Endometrium (tissue), 2 donors: Measurements from ENCODE around the gene GAPT.

Experiments used
- FAIRE-seq: peaks from 2 replicates; lab custom pipeline; 2012; peaks lifted over from hg19 to GRCh38; lab: Jason Lieb, UNC
- donor health status: control.
- donor health status: control.

Gene GAPT

DNA sequence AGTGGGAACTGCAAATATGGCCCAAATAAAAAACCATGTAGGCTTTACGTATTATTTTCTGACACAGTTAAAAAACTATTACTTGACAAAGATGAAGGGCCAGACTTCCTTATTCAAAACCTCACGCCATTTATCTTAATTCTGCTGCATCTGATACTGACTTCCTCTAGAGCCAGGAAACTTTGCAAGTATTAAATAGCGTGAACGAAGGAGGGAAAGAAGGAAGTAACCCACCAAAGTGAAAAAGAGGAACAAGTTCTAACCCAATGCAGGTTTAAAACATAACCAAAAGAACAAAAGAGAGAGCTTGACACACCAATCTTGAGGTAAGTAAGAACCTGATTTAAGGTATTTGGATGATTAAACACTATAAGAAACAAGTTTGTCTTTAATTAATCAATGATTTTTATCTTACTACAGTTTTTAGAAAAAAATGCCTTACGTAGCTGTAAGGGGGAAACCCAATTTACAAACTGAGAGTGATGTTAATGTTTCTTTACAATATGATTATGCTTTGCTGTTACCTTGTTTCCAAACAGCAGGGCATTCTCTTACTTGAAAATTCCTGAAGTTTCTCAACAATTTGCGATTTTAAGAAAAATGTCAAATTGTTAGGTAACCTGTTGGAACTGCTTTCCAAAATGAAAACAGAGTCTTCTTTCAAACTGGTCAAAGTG is at the start of gene GAPT:
Gene GAPT (plus strand): TSS at position 220 of the 677 bp plus-strand sequence. CDS start 3,102 bp downstream, outside the sequence.
- no peak for FAIRE-seq

DNA sequence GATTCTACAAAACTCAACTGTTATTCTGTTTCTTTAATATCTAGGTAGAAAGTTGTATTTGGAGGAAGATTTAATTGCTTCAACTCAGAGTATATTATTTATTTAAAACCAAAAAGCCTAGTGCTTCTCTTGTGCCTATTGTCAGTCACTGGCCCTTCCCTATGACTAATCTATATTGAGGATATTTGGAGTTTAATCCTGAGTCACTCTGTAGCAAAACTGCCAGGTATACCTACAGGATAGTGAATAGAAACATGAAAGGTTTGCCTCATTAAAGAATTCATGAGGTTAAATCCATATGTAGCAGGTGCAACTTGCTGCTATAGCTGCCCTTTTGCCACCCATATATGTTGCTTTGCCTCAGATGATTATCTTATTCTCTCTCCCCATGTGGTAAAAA is 46.4 kb upstream of the GAPT start:
- no peak for FAIRE-seq

DNA sequence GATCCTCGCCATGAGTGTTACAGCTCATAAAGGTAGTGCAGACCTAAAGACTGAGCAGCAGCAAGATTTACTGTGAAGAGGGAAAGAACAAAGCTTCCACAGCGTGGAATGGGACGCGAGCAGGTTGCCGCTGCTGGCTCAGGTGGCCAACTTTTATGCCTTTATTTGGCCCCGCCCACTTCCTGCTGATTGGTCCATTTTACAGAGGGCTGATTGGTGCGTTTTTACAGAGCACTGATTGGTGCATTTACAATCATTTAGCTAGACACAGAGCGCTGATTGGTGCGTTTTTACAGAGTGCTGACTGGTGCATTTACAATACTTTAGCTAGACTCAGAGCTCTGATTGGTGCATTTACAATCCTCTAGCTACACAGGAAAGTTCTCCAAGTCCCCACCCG is 45.2 kb upstream of the GAPT start:
- no peak for FAIRE-seq

DNA sequence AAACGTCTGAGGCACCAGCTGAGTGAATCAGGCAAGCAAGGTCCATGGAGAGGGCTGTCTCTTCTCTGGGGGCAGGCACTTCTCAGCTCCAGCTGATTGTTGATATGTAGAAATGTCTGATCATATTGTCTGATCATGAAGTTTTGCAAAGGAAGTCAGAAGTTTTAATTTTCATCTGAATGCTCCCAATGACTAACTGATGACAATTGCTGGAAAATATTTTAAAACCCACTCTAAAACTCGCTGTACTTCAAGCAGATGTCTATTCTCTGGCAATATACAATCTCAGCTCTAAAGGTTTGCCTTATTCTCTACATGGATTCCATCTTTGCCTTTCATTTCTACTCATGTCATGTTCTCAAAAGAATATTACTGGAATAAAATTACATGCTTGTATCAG is 44.0 kb upstream of the GAPT start:
- no peak for FAIRE-seq

DNA sequence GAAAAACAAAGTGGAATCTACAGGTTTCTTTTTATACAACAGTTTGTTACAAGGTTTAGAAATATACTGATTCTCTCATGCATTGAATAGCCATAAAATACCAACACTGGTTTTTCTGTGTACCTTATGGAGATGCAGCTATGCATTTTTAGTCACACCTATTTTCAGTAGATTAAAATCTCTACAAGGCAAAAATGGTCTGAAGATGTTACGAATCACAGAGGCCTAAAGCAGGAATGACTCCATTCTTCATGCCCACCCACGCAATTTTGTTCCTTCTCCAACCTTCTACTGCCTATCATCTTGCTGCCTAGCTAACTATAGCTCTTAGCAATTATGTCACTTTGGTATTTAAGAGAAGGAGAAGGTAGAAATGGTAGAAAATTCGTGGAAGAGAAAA is 41.2 kb upstream of the GAPT start:
- FAIRE-seq = no peak

DNA sequence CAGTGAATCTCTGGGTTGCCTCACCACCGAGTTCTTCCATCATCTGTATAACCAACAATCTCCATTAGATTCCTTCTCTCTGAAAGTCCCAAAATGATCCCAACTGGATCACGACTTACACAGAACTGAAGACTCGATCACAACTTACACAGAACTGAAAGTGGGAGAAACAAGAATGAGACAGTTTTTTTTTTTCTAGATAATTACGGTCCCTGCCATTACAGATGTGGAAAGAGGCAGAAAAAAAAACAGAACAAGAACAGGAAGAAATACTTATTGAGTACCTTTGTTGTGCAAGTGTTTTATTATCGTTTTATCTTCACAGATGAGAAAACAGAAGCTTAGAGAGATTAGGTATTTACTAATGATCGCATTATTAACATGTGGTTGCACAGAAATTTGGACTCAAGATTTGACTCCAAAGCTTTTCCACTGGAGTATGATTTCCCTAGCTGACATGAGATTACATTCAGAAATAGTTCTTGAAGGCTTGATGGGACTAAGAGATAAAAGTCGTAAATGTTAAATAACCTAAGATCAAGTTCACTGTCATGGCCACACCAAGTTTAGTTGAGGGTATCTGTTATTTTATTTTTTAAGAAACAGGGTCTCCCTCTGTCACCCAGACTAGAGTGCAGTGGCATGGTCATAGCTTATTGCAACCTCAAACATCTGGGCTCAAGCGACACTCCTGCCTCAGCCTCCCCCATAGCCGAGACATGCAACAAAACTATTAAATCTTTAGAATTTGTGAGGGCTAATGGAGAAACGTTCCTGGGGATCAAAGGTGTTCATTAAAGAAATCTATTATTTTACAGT is 40.2 kb upstream of the GAPT start:
- FAIRE-seq = no peak

DNA sequence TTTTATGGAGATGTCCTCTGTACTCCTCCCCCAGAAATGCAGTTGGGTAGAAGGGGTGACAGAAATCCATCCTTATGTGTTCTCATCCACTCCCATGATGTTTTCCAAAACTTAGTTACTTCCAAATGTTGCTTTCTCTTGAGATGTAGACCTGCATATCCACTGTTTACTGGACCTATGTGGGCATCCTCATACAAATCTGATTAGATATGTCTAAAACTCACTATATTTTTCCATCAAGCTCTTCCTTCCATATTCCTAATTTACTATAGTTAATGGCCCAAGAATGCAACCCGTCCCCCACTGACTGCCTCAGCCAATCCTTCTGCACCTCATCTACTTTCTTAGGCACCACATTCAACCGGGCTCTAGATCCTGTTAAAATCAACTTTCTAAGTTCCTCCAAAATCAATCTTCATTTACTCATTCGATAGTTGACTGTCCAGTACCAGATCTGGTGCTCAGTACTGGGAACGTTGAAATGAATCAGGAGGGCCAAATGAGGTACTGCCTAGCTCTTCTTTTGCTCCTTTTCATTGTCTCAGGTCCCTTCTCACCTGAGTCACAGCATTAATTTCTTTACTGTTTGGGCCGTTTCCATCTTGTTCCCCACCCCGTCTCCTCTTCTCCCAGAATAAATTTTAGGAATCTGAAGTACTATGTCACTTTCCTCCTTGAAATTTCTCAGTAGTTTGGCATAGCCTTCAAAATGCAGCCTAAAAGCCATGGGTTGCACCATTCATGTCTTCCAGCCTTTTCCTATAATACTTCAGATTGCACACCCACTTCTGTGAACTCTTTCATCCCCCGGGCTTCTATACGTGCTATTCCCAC is 39.3 kb upstream of the GAPT start:
- no peak for FAIRE-seq

DNA sequence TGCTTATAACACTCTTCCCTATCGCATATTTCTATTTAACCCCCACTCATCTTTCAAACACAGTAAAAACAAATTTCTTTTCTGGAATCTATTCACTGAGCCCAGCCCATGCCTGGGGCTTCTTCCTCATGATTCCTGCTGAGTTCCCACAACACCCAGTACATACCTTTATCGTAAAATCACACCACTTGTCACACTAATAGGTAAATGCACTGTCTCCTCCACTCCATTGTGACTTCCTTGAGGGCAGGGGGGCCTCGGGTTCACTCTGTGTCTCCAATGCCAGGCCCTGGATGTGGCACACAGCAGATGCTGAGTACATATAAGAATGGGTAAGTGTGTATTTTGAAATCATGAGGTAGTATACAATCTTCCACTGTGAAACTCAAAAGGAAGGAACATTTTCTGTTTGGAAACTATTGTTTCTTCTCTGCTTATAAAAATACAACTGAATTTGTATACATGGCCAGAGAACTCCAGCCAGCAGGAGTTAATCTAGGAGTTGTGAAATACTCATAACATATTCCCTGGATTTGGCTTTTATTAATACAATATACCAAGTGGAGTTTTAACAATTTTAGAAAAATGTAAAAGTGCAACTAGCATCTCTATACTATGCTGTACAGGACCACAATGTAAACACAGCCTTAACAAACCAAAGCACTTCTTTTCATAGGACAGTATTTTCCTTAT is 38.5 kb upstream of the GAPT start:
- FAIRE-seq = no peak

DNA sequence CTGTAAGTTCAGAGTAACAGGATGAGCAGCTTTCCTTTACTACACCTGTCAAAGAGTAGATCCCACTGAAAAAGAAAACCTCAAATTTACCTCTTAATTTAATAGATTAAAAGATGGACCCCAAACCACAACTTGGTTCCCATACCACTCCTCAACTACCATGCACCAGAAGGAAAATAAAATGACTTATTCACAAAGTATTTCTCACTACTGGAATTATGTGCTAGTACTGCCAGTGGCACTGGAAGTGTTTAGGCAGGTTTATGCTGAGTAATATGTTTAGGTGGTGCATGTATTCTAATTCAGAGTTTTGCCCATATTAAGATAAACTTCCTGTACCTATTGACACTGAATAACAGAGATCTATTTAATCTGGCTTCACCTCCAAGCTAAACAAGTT is 37.9 kb upstream of the GAPT start:
- no peak for FAIRE-seq

DNA sequence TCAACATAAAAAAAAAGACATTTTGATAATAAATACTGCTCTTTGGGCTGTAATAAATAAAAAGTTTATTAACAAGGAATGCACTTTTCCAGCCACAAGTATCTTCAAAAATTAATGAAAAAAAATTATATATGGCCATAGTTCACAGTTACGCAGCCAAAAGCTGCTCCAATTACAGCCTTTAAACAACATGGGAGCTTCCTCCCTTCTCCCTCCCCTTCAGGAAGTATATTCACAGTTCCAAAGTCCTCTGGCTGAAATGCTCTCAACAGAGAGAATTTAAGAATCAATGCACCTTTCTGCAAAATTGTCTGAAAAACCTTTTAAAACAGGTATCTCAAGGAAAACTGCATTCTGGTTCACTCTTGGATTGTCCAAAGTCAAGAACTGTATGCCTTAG is 37.2 kb upstream of the GAPT start:
- FAIRE-seq = no peak

DNA sequence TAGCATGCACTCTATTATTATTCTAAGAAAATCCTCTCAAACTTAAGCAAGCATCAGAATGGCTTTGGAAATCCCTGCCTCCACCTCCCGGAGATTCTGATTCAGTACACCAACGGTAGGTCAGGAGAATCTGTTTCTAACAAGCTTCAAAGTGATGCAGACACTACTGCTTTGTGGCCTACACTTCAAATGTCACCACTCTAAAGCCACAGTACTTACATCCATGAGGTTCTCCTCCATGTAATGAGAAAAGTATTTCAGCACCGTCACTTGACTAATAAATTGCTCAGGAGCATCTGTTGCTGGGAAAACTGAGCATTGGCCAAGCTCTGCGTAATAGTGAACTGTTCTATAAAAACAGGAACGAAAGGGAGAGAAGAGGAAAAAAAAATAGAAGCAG is 36.2 kb upstream of the GAPT start:
- FAIRE-seq = no peak

DNA sequence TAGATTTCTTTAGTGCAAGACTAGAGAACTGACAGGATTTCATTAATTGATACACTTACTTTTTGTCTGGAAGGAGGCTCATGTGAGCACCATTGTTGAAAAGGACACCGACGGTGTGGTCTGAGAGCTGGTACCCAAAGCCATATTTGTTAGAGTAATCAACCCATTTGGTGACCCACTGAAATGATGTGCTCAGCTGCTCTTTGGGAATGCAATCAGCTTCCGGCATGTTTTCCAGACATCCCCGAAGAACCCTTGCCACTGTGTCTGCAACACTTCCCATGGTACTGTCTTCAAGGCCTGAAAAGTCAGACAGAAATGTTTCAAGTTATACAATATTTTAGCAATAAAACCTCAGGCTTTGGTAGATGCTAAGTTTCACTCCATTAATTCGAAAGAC is 35.8 kb upstream of the GAPT start:
- no peak for FAIRE-seq

DNA sequence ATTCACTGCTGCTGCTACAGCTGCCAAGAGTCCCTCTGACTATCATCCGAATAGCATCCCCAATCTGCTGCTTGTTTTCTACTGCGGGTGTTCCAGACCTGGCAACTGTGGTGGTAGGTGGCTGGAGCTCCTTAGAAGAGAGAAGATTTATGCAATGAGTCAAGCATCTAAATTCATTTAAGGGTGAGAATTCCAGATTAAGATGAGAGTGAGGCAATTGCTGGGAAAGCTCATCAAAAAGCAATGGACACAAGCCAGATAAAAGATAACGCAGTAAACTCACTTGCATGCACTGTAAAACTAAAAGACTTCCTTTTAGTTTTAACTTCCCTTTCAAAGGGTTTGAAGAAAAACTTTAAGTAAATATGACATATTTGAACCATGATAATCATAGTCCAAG is 35.2 kb upstream of the GAPT start:
- FAIRE-seq = no peak

DNA sequence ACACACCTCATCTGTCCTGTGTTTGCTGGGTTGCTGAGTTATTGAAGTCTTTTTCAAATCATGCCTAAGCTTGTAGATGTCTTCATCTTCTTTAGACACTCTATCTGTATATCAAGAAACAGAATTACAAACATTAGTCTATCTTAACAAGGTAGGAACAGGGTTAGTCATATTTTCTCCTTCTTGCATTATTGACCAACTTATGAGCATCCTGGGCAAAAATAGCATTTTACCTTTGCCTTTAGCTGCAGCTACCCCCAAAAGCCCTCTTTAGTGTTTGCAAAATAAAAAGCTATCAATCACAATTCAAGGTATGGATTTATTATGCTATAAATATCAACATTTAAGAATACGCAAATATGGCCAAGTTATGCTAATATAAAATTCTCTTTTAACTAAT is 34.7 kb upstream of the GAPT start:
- FAIRE-seq = no peak

DNA sequence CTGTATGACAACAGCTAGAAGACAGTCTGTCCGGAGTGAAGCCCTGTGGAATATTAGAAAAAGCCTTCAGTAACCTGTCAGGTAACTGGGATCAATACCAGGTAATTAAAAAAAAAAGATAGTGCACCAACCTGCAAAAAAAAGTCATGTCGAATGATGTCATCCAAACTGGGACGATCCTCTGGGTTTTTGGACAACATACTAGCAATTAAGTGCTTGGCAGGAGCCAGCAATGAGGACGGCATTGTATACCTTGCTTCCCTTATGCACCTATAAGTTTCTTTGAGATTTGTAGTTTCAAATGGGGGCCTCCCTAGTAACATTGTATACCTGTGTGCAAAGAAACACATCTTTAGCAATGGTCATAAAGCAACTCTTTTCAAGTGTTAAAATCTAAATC is 34.2 kb upstream of the GAPT start:
- no peak for FAIRE-seq

DNA sequence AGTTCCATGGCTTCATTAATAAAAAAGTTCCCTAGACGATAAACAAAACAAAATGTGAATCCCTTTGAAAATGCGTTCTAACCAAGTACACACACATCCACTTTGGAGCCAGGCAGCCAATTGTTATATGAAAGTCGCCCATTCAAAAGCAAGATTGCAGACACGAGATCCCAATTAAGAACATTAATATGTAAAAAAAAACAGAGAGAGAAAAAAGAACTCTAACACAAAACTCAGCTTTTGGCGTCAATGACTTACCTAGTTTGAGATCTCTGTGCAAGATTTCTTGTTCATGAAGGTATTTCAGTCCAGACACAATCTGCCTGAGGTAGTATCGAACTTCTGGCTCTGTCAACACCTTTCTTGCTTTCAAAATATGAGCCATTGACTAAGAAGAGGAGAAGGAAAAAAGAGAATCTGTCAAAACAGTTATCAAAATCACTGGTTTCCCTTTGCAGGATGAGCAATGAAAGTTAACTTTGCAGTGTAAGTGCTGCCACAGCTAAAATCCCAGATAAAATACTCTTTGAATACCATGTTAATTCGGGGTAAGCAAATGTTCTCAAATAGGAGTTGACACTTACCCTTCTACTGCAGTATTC is 33.0 kb upstream of the GAPT start:
- FAIRE-seq = no peak

DNA sequence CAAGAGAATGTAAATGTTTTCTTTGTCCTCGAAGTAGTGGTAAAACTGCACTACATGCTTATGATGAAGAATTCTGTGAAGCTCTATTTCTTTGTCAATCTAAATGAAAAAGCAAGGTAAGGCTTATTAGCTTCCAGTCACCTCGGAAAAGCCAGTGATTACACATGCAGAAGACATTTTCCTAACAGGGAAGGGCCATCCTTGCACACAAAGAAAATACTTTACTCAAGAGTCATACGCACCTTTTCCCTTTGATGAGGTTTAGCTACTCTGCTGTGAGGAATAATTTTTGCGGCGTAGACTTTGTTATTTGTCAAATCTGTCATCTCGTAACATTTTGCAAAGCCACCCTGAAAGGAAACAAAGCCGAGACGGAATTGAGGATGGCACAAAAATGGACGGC is 32.5 kb upstream of the GAPT start:
- no peak for FAIRE-seq

DNA sequence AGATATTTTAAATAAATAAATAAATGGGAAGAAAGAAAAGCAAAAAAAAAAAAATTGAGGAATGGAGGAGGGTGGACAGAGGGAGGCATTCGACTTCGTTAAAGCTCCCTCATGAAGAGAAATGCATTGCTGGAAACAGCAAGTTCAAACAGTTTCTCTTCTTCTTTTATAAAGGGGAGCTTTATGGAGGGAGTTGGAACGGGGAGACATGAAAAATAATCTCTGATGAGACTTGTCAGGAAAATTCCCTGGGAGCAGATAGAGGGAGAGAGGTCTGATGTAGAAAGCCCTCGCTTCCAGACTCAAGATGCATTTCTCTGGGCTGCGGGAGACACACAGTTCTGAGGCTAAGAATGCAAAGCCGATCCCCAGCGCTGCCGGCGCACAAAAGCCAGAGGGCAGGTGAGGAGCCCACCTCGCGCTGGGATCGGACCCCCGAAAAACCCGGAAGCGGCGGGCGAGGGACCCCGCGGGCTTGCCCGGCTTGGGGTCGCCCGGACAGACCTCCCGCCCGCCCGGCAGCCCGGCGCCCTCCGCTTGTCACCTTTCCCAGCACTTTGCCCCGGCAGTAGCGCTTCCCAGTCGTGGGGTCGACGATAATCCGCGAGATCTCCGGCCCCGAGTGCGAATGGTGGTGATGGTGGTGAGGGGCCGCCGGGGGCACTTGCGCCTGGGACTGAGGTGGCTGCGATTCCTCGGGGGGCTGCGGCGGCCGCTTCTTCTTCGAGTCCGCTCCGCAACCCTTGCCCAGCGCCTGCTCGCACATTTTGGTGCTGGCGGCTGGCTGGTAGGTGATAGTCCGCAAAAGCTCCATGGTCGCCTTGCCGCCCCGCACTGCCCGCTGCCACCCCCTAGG is 31.9 kb upstream of the GAPT start:
- no peak for FAIRE-seq

DNA sequence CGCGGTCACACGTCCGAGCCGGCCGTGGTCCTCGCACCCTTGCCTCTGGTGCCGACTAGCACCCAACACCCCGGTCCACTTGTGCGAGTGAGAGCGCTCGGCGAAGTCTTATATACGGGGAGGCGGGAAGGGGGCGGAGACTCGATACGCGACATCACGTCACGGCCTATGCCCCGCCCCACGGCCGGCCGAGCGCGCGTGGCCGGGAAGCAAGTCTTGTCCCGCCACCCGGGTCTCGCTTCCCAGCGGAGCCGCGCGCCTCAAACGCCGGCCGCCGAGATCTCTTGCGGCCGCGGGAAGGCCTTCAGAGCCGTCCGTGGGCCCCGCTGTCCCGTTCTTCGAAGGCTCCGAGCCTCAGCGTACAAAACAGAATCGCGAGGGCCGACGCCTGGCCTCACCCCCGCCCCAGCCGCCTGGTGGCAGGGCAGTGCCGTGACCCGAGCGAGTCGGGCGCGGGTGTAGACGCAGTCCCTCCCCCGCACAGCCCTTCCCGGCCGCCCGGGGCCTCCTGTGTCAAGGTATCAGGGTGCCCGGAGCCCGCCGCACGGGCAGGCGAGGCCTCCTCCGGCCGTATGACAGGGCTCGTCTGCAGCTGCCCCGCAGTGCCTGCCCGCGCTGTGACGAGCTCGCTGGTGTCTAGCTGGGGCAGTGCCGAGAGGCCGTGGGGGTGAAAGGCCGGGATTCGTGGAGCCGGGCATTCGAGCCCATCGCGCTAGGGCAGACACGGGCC is 31.1 kb upstream of the GAPT start, which contains the start of gene PLK2:
Gene PLK2 (minus strand): TSS at position 85 of the 730 bp plus-strand sequence. CDS start 127 bp downstream, outside the sequence.
- FAIRE-seq = no peak

DNA sequence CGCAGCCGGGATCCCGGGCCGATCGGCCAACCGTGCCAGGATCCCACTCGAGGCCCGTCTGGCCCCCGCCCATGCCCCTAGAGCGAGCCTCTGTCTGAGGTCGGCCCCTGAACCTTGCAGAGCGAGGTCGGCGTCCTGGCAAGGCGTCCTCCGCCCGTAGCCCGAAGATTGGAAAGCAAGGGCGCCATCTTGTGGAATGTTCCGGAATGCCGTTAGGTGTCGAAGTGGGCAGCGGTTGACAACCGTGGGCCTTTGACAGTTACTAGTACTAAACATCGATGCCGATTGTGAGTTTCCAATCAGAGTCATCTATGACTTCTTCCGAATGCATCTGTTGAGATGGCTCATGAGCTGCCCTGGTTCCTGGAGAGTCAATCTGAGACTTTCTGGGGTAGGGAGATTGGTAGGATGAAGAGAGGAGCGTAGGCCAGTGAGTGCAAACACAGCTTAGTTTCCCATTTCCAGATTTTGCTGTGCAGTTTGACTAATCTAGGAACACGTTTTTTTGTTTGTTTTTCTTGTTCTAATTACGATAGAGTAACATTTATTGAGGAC is 30.4 kb upstream of the GAPT start:
- peak; percentile 45 for FAIRE-seq
